GM18858 (cell line): ENCODE data around the gene DLL3.

Experiments used
- ATAC-seq: cut with Tn5 transposase; IDR thresholded peaks from one replicate; pipeline ENCODE4 v1.9.1; 2021; ENCODE audit not compliant: unreplicated experiment

Gene DLL3

DNA sequence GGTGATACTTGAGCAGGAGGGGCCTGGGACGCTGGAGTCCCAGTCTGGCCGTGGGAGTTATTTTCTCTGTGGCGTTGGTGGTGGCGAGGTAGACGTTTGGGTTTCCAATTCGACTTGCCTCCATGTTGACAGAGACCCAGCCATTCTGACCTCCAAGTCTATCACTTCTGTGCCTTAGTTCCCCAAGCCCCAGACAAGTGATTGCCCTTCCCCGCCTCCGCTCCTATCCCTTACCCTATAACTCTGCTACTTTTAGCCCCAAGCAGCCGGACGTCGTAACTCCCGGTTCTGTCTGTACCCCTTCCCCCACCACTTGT lies 17.6 kb upstream of the DLL3 start:
- no peak for ATAC-seq

DNA sequence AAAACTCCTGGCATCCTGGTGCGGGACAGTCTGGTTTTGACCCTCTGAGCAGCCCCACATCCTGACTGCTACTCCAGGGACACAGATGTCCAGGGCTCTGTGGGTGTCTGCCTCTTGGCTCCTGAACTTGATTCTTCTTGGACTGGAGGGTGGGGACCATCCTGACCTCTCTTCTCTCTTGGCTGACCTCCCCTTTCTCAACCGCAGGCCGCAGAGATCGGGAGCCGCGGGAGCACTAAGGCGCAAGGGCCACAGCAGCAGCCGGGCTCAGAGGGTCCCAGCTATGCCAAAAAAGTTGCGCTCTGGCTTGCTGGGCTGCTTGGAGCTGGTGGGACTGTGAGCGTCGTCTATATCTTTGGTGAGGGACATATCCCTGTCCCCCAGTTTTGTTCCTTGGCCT lies 17.1 kb upstream of the DLL3 start:
- ATAC-seq: no peak

DNA sequence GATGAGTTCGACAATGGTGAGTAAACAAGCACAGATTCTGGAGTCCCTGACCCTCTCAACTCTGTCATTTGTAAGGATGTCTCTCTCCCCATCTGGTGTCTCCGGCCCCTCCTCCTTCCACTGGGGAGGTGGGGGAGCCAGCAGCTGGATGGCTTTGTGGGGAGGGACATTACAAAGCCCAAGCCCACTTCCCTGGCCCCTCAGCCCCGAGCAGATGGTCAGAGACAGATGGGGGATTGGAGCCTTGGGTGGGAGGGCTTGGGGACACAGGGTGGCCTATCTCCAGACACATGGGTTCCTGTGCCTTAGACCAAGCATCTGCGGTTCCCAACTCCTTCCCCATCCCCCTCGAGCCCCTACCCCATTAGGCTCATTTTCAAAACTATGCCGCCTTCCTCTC lies 15.6 kb upstream of the DLL3 start:
- no peak for ATAC-seq

DNA sequence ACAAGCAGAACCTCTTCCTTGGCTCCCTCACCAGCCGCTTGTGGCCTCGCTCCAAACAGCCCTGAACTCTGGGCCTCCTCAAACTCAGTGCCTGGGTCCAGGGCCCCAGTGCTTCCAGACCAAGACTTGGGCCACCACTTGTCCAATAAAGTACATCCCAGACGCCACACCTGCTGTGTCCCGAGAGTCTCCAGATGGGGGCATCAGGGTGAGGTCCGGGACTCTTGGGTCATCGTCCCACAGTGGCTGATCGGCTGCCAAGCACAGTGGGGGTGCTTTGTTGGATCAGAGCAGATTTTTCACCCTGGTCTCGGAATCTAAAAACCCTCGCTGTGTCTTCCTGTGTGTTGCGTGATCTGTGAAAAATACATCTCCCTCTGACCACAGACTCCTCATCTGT lies 9.0 kb upstream of the DLL3 start:
- ATAC-seq: no peak

DNA sequence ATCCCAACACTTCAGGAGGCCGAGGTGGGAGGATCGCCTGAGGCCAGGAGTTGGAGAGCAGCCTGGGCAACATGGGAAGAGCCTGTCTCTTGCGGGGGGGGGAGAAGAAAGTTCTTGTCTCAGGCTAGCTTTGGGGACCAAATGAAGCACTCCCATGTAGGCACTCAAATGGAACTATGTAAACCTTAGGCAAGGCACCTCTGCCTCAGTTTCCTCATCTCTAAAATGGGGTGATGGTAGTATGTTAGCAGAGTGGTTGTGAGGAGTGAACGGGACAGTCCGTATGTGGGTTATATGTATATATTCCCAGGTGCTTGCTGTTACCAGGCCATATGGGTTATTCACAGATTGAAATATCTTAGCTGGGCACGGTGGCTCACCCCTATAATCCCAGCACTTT lies 6.5 kb upstream of the DLL3 start:
- no peak for ATAC-seq

DNA sequence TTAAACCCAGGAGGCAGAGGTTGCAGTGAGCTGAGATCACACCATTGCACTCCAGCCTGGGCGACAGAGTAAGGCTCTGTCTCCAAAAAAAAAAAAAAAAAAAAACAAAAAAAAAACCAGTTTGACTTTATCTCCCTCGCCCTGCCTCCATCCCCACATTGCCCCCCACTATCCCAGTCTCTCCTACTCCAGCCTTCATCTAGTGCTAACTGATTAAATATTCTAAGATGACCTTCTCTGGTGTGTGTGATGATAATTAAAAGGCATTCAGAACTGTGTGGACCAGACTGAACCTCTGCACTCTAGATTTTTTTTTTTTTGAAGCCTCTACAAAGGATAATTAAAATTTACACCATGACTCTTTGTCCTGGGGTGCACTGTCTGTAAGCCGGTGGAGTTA lies 6.0 kb upstream of the DLL3 start:
- no peak for ATAC-seq

DNA sequence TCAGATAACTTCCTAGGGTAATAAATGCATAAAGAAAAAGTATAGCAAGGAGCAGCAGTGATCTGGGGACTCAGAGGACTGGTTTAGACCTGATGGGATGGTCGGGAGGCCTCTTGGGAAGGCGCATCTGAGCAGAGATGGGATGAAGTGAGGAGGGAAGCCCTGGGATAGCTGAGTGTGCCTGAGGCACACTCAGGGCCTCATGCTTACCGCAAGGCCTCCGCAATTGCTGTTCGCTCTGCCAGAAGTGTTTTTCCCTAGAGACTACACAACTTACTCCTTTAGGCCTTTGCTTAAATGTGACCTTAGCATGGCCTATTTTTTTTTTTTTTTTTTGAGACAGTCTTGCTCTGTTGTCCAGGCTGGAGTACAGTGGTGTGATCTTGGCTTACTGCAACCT lies 4.1 kb upstream of the DLL3 start:
- no peak for ATAC-seq

DNA sequence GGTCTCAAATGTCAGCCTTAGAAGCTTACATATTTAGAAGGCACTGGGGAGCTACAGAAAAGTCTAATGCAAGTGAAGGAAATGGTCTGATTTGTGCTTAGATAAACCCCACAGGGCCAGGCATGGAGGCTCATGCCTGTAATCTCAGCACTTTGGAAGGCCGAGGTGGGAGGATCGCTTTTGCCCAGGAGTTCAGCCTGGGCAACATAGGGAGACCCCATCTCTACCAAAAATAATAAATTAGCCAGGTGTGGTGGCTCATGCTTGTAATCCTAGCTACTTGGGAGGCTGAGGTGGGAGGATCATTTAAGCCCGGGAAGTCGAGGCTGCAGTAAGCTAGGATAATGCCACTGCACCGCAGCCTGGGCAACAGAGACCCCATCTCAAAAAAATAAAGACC lies 2.7 kb upstream of the DLL3 start:
- no peak for ATAC-seq

DNA sequence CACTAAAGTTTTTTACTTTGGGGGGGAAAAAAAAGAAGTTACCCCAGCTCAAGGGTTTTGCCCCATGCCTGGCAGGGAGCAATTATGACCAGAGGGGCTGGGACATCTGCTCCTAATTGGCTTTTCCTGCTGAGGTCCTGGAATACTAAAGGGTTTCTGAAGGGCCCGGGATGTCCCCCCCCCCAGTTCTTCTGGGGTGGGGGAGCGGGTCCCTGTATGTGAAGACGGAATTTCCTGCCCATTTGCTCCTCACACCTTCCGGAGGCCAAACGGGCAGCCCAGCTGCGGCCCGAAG lies 1.1 kb upstream of the DLL3 start:
- no peak for ATAC-seq

DNA sequence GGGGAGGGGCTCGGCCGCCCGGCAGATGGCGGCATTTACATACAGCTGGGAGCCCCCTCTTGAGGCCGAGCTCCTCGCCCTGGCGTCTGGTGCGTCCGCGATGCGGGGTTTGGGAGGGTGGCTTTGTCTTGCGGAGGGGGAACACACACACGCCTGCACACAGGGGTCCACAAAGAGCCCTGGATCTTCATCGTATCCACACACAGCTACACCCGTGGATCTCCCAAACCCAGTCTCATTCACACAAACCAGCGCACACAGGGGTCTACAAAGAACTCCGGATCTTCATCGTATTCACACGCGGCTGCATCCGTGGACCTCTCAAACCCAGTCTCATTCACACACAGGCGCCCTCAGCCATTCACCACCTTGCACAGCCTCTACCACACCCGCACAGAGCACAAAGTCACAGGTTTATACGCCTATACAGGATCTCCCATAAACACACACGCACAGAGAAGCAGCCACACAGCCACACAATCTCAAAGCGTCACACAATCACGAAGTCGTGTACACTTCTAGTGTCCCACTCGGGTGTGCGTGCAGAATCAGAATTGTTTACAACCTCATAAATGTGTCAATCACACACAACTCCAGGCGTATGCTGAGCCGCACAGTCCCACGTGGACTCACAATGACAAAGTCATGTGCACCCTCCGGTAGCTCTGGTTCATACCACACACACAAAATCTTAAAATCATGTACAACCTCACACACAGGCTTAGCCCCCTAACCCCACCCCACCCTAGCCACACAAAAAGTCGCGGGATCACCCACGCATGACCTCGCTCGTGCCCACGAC lies 550 bp upstream of the DLL3 start:
- no peak for ATAC-seq

DNA sequence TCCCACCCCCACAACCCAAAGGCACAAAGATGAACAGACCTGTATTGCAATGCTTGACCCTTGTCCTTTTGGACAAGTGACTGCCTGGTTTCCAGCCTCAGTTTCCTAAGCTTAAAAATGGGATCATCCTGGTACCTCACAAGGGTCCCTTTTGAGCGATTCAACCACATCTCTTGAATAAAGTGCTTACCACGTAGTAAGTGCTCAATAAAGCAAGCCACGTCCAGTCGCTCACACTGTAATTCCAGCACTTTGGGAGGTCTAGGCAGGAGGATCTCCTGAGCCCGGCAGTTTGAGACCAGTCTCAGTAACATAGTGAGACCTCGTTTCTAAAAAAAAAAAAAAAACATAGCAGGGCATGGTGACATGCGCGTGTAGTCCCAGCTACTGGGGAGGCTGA lies 1.2 kb downstream of the DLL3 start:
- no peak for ATAC-seq

DNA sequence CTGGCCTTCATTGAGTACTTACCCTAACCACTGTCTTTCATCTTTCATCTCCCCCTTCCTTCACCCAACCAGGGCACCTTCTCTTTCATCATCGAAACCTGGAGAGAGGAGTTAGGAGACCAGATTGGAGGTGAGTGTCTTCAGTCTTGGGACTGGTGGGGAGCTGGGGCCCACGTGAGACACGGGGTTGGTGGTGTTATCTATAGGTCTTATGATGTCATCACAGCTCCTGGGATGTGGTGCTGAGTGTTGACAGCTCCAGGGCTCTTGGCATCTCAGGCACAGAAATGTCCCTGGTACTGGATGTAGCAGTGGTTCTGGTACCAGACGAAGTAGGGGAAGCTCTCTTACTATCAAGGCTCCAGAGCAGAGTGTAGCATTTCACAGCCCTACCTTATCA lies 1.8 kb downstream of the DLL3 start:
- no peak for ATAC-seq

DNA sequence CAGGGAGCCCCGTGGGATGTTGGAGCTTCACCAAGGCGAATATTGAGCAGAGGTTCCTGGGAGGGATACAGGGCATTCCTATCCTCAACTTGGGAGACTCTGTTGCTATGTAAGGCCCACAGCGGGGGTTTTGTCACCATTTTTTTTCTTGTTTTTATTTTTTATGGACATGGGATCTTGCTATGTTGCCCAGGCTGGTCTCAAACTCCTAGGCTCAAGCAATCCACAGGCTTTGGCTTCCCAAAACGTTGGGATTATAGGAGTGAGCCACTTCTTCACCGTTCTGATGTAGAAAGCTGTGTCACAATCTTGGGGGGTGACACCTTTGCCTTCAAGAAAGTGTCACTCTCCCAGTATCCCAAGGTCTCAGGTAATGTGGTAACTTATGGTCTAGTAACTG lies 2.6 kb downstream of the DLL3 start:
- no peak for ATAC-seq

DNA sequence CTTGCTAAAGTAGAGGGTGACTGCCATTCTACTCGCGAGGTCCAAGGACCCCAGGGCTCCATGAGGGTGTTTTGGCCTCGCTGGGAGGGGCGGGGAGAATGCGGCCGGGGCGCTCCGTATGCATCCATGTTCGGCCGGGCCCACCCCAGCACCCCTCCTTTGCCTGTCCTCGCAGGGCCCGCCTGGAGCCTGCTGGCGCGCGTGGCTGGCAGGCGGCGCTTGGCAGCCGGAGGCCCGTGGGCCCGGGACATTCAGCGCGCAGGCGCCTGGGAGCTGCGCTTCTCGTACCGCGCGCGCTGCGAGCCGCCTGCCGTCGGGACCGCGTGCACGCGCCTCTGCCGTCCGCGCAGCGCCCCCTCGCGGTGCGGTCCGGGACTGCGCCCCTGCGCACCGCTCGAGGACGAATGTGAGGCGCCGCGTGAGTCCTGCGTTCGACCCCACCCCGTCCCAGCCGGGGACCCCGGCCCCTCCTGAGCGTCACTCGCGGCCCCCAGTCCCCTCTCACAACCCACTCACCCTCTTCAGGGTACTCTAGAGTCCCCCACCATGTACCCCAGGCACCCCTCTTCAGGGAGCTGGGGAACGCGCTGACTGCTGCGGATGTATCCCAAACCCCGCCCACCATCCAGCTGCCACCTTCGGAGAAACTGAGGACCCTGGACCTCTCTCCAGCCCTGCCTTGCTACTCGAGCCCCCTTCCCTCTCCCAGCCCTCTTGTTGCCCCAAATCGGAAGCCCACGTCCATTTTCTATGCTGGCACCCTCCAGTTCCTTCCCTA lies 4.1 kb downstream of the DLL3 start:
- ATAC-seq: no peak

DNA sequence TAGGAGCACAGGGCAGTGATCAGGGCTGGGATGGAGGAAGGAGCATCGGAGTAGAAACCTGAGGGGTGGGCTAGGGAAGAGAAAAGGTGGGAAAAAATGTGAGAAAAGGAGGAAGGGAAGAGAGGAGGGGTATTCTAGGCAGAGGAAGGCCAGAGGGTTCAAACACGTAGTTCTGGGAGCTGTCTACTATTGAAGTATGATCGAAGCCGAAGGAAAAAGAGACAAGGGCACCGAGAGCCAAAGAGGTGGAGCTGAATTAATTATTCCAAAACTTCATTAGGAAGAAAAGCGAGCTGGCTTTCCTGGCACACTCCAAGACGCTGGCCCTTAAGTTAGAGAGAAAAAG lies 7.8 kb downstream of the DLL3 start:
- no peak for ATAC-seq

DNA sequence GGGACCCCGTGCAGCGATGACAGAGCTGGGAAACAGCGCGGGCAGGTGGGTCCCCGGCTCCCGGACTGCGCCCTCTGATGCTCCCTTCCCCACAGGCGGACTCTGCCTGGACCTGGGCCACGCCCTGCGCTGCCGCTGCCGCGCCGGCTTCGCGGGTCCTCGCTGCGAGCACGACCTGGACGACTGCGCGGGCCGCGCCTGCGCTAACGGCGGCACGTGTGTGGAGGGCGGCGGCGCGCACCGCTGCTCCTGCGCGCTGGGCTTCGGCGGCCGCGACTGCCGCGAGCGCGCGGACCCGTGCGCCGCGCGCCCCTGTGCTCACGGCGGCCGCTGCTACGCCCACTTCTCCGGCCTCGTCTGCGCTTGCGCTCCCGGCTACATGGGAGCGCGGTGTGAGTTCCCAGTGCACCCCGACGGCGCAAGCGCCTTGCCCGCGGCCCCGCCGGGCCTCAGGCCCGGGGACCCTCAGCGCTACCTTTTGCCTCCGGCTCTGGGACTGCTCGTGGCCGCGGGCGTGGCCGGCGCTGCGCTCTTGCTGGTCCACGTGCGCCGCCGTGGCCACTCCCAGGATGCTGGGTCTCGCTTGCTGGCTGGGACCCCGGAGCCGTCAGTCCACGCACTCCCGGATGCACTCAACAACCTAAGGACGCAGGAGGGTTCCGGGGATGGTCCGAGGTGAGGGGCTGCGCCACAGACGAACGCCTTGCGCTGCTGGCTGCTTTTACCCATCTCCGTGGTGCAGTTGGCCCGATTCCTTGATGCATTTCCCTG lies 8.4 kb downstream of the DLL3 start:
- ATAC-seq: no peak

DNA sequence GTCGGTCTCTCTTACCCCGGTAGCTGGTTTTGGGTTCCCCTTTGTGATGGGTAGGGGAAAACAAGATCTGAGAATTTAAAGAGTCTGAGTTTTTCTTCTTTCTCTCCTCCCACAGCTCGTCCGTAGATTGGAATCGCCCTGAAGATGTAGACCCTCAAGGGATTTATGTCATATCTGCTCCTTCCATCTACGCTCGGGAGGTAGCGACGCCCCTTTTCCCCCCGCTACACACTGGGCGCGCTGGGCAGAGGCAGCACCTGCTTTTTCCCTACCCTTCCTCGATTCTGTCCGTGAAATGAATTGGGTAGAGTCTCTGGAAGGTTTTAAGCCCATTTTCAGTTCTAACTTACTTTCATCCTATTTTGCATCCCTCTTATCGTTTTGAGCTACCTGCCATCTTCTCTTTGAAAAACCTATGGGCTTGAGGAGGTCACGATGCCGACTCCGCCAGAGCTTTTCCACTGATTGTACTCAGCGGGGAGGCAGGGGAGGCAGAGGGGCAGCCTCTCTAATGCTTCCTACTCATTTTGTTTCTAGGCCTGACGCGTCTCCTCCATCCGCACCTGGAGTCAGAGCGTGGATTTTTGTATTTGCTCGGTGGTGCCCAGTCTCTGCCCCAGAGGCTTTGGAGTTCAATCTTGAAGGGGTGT lies 9.1 kb downstream of the DLL3 start:
- ATAC-seq: no peak

DNA sequence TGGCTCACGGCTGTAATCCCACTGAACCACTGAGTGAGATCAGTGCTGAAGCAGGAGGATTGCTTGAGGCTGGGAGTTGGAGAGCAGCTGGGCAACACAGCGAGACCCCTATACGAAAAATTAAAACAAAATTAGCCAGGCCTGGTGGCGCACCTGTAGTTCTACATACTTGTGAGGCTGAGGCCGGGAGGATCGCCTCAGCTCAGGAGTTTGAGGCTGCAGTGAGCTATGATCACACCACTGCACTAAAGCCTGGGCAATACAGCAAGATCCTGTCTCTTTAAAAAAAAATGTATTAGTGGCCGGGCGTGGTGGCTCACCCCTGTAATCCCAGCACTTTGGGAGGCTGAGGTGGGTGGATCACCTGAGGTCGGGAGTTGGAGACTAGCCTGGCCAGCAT lies 9.9 kb downstream of the DLL3 start:
- no peak for ATAC-seq

DNA sequence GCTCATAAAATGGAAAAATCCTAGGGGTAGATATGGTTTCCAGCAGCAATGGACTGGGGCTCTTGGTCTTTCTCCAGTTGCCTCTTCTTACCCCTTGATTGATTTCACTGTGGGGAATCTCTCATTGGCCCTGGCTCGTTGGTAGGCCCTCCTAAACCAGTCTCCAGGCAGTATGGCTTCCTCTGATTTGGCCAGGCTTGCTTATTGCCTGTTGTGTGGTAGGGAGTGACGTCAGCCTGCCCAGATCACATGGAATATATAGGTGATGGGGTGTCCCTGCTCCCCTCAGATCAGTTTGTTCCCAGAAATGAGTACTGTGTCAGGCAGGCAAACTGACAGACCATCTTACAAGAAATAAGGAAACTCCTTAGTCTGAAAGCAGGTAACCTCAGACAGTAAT lies 10.5 kb downstream of the DLL3 start:
- ATAC-seq: no peak

DNA sequence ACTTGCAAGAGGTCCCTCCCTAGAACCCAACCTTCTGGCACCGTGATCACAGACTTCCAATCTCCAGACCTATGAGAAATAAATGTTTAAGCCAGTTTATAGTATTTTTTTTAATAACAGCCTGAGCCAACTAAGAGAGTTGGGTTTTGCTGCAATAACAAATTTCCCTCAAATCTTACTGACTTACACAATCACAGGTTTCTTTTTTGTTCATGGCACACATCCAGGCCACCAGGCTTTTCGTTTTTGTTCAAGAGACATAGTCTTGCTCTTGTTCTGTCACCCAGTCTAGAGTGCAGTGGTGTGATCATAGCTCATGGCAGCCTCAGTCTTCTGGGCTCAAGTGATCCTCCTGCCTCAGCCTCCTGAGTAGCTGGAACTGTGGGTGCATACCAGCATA lies 14.2 kb downstream of the DLL3 start:
- ATAC-seq: no peak

DNA sequence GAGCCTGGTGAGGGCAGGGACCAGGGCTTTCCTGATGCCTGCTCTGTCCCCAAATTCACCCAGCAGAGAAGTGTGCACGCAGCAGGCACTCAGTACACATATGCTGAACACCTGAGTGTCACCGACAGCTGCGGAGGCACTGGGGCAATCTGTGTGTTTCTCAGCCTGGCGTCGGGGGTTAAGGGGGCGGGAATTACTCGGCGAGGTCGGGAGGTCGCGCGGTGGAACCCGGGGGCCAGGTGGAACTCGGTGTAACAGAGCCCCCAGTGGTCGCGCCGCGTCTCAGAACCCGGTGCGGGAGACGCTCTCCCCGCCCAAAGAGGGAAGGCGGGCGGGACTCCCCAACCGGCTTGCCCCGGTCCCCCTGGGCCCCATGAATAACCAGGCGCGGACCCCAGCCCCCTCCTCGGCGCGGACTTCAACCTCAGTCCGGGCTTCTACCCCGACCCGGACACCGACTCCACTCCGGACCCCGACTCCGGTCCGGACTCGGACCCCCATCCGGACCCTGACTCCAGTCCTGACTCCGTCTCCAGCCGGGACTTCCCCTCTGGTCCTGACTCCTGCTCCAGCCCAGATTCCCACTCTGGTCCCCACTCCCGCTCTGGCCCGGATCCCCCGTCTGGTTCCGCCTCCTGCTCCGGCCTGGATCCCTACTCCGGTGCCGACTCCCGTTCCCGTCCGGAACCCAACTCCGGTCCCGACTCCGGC lies 16.2 kb downstream of the DLL3 start, which contains the start of gene SELENOV:
TSS of gene SELENOV (plus strand) at position 300 of the 711 bp plus-strand sequence. CDS start at position 374, 74 bp downstream.
- ATAC-seq: no peak
